Activated naive CD4-positive, alpha-beta T cell treated with anti-CD3 and anti-CD28 coated beads, Interleukin-2, amount 10 ng/mL, durations not matched to agents 7 days and 5 days (primary cell): ENCODE data around the gene PI4KA.
A peak's percentile ranks its signal among the peaks of the same experiment; 100 is the strongest.

Source experiments
- CTCF ChIA-PET: fragments of 350-600 bp; sonication (Branson Sonifier 250); formaldehyde crosslinking; loops from one replicate; lab custom pipeline; 2021; ENCODE audit warnings: antibody characterized with exemption; lab: Charles Lee
- DNase-seq: peaks from one replicate; pipeline ENCODE4 v3.0.0-alpha.2; 2020
- H3K27ac Mint-ChIP-seq: one replicate; pipeline ENCODE4 v1.8.0; 2021; ENCODE audit warnings: mild to moderate bottlenecking, moderate library complexity, mixed read lengths
- H3K27me3 Mint-ChIP-seq: one replicate; pipeline ENCODE4 v1.8.0; 2021; ENCODE audit warnings: mild to moderate bottlenecking, mixed read lengths
- H3K36me3 Mint-ChIP-seq: one replicate; pipeline ENCODE4 v1.8.0; 2021; ENCODE audit warnings: mixed read lengths
- H3K4me1 Mint-ChIP-seq: one replicate; pipeline ENCODE4 v1.8.0; 2021; ENCODE audit warnings: mixed read lengths
- H3K4me3 Mint-ChIP-seq: one replicate; pipeline ENCODE4 v1.8.0; 2021; ENCODE audit warnings: mild to moderate bottlenecking, moderate library complexity, mixed read lengths
- H3K9me3 Mint-ChIP-seq: one replicate; pipeline ENCODE4 v1.8.0; 2021; ENCODE audit warnings: mixed read lengths

The PI4KA gene

GRCh38 chr22:20867179-20868024 lies 8.8 kb upstream of the PI4KA start:
- Mint-ChIP-seq H3K4me1 (peaks cover 36% of the 10 kb centered on the region), H3K27me3 (no peaks in the 10 kb centered on the region), H3K4me3 (no peak overlapping the region), H3K9me3 (no peaks in the 10 kb centered on the region), H3K36me3 (peaks cover 12% of the 10 kb centered on the region), H3K27ac (peak overlapping the region; percentile 70)
- CTCF ChIA-PET: interaction anchor here (0.6 to 0.9 kb wide), 2 partner anchors 18 to 42 kb away, joined by 3 read pairs; no protein-coding TSS in a partner anchor
- no peak for DNase-seq

- Mint-ChIP-seq H3K4me1 (peaks cover 41% of the 10 kb centered on the region), H3K4me3 (no peak overlapping the region), H3K27me3 (no peaks in the 10 kb centered on the region), H3K36me3 (peaks cover 17% of the 10 kb centered on the region), H3K9me3 (no peaks in the 10 kb centered on the region), H3K27ac (peak overlapping the region; percentile 70)
- CTCF ChIA-PET: interaction anchor here (0.6 to 0.9 kb wide), 2 partner anchors 19 to 43 kb away, joined by 3 read pairs; no protein-coding TSS in a partner anchor
- DNase-seq: no peak
Observed at GRCh38 chr22:20866736-20867135, 8.1 kb upstream of the PI4KA start.

DNA sequence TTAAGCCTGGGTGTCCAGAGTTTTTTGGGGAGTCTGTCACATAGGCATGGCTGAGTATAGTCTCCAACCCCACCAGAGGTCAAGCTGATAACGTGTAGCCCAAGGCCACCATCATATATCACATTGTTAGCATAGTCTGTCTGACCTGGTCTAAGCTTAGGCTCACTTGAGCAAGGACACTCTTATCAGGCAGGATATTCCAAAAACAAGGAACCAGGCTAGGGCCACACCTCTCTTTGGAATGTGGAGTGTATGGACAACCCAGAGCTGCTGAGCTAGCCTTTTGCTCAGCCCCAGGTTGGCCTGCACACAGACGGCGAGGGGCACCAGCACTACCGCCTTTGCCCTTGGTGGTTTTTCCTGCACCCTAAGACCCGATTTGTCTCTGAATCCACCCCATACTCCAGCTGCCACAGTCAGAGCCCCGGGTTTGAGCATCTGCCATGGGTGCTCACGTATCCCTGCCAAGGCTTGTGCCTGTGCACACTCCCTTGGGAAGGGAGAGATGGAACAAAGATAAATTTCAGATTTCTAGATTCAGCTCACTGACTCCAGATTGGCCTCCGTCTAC lies 7.3 kb upstream of the PI4KA start:
- Mint-ChIP-seq H3K27ac (no peak overlapping the region), H3K4me1 (peaks cover 46% of the 10 kb centered on the region), H3K36me3 (peaks cover 18% of the 10 kb centered on the region), H3K9me3 (no peaks in the 10 kb centered on the region), H3K27me3 (no peaks in the 10 kb centered on the region), H3K4me3 (no peak overlapping the region)
- no peak for DNase-seq
- CTCF ChIA-PET: no interaction called here

DNA sequence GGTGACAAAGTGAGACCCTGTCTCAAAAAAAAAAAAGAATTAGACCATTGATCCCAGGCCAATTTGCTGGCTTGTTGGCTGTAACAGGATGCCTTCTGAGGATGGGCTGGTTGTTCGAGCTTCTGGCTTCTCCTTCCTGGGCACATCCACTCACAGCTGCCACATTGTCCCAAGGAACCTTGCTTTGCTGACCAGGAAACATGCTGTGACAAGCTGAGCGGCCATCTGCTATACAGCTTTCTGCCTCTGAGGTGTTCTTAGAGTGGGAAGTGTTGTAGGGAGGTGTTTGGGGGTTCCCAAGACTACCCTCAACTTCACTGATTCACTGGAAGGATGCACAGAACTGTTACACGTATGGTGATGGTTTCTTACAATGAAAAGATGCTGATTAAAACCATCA lies 6.7 kb upstream of the PI4KA start:
- no peaks in the 10 kb centered on the region for H3K9me3 Mint-ChIP-seq
- DNase-seq: no peak
- CTCF ChIA-PET: interaction anchor here (0.6 kb wide), 1 partner anchor 382 kb away, joined by 3 read pairs; no protein-coding TSS in a partner anchor
- H3K27me3 Mint-ChIP-seq: no peaks in the 10 kb centered on the region
- H3K4me1 Mint-ChIP-seq: peaks cover 52% of the 10 kb centered on the region
- peaks cover 18% of the 10 kb centered on the region for H3K36me3 Mint-ChIP-seq
- H3K27ac Mint-ChIP-seq: no peak overlapping the region
- no peak overlapping the region for H3K4me3 Mint-ChIP-seq

DNA sequence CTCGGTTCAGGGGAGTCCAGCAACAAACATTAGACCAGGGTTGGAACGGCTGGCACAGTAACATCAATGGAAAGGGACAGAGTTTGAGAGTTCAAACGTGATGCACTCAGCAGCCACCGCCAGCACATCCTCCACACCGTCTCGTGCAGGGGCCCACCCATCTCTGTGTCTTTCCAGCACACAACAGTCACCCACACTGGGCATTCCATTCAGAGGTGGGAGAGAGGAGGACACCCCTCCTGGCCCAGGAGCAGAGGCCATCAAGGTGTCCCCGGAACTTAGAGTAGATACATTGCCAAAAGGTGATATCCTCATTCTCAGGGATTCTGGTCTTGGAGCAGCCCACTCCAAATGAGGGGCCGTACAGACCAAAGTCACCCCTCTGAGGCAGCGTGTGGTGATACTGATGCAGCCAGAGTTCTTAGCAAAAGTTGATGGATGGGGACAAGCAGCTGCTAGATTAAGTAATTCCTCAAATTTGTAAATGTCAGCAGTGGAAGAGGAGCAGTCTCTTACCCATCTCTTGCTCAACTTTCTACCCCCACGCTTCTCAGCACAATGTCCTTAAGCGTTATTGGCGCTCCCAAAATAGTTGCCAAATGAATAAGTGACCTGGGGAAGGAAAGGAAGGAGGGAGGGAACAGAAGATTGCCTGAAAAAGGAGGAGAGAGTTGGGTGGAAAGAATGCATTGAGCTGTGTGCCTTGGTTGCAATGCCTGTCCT lies 5.7 kb upstream of the PI4KA start:
- Mint-ChIP-seq H3K27ac (no peak overlapping the region), H3K4me1 (peaks cover 58% of the 10 kb centered on the region)
- CTCF ChIA-PET: no interaction called here

DNA sequence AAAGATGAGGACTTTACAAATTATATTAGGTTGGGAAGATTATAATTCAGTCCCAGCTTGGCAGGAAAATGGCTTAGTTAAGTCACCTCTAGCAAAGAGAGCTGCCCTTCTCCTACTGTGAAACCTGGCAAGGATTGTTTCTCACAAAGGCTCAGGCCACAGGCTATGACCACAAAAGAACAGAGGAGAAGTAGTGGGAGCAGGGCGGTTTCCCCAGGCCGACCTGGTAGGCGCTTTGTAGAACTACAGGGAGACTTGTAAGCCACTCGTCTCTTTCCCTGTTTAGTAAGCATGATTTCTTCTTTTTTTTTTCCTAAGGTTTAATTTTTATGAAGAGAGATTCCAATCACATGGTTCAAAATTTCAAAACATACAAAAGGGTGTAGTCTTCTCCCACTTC lies 4.8 kb upstream of the PI4KA start:
- CTCF ChIA-PET: no interaction called here

More for the DNA sequence above, 5.7 kb upstream of the PI4KA start:
- Mint-ChIP-seq H3K4me3 (no peak overlapping the region), H3K27me3 (no peaks in the 10 kb centered on the region), H3K36me3 (peaks cover 18% of the 10 kb centered on the region), H3K9me3 (no peaks in the 10 kb centered on the region)
- no peak for DNase-seq

DNA sequence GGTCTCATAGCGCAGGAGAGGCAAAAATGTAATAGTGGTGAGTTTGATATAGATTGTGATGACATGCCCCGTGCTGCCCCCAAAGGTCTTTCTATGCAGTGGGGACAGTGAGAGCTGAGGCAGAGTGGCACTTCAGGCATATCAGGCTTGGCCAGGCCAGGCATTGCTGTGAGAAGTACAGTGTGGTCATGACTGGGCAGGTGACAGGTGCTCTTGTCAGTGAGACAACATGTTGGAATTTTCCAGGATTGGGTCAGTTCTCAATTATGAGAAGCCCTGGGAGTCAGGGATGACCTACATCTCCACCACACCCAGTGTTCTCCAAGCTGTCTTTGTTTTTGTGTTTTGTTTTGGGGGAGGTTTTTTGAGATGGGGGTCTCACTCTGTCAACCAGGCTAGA lies 3.9 kb upstream of the PI4KA start:
- Mint-ChIP-seq H3K36me3 (peaks cover 17% of the 10 kb centered on the region), H3K4me1 (peaks cover 57% of the 10 kb centered on the region), H3K9me3 (no peaks in the 10 kb centered on the region), H3K4me3 (no peak overlapping the region), H3K27me3 (no peaks in the 10 kb centered on the region), H3K27ac (no peak overlapping the region)
- no peak for DNase-seq
- CTCF ChIA-PET: interaction anchor here (0.6 to 0.9 kb wide), 2 partner anchors 23 to 872 kb away, joined by 3 to 5 read pairs; no protein-coding TSS in a partner anchor

More for the DNA sequence above, 4.8 kb upstream of the PI4KA start:
- DNase-seq: no peak
- H3K27me3 Mint-ChIP-seq: no peaks in the 10 kb centered on the region
- H3K36me3 Mint-ChIP-seq: peaks cover 18% of the 10 kb centered on the region
- peaks cover 59% of the 10 kb centered on the region for H3K4me1 Mint-ChIP-seq
- no peak overlapping the region for H3K4me3 Mint-ChIP-seq
- no peaks in the 10 kb centered on the region for H3K9me3 Mint-ChIP-seq
- H3K27ac Mint-ChIP-seq: no peak overlapping the region

DNA sequence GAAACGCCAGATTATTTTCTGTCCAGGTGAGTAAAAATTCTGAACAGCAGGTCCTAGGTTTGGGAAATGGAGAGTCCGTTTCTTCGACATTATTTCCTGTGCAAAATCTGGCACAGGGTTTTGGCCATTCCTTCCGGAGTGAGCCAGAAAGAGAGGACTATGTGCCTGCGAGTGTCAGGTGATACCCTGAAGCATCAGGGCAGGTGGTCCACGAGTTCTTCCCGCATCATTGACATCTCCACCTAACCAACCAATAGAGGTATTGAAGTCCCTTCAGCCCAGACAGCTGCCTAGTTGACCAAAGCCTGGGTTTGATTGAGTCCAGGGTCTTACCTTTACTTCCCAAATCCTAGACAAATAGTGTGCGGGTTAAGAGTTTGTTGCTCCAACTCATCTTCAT lies 1.0 kb upstream of the PI4KA start:
- CTCF ChIA-PET: no interaction called here
- Mint-ChIP-seq H3K4me1 (peaks cover 53% of the 10 kb centered on the region), H3K27ac (peak overlapping the region; percentile 77), H3K9me3 (no peaks in the 10 kb centered on the region), H3K4me3 (peak overlapping the region; percentile 78), H3K36me3 (peaks cover 17% of the 10 kb centered on the region), H3K27me3 (no peaks in the 10 kb centered on the region)
- no peak for DNase-seq

- CTCF ChIA-PET: no interaction called here
- Mint-ChIP-seq H3K27me3 (no peaks in the 10 kb centered on the region), H3K27ac (peak overlapping the region; percentile 89), H3K36me3 (peaks cover 12% of the 10 kb centered on the region), H3K4me1 (peaks cover 45% of the 10 kb centered on the region), H3K9me3 (no peaks in the 10 kb centered on the region), H3K4me3 (peak overlapping the region; percentile 78)
- DNase-seq: peak; percentile 92
Observed at GRCh38 chr22:20857838-20858614, 585 bp downstream of the PI4KA start.

DNA sequence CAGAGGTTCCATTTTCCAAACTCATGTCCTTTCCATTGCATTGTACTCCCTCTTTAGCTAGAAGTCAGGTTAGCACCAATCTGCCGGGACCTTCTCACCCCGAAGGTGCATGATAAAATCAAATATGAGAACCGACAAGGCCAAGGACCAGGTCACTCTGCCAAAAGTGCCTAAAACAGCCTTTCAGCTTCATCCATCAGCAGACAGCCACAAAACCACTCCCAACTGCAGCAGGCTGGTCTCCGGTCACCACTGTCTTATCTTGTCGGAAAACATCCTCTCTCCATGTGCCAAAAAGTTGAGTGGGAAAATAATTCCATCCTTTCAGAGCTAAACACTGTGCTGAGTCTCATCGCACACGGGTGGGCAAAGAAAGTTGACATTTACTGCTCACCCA lies 1.4 kb downstream of the PI4KA start:
- DNase-seq: no peak
- CTCF ChIA-PET: interaction anchor here (0.8 kb wide), 1 partner anchor 28 kb away, joined by 3 read pairs; no protein-coding TSS in a partner anchor
- Mint-ChIP-seq H3K4me1 (peaks cover 43% of the 10 kb centered on the region), H3K9me3 (no peaks in the 10 kb centered on the region), H3K27me3 (no peaks in the 10 kb centered on the region), H3K36me3 (peaks cover 6% of the 10 kb centered on the region), H3K4me3 (peak overlapping the region; percentile 78), H3K27ac (no peak overlapping the region)

- no peaks in the 10 kb centered on the region for H3K27me3 Mint-ChIP-seq
Observed at GRCh38 chr22:20853236-20853660, 5.4 kb downstream of the PI4KA start.

DNA sequence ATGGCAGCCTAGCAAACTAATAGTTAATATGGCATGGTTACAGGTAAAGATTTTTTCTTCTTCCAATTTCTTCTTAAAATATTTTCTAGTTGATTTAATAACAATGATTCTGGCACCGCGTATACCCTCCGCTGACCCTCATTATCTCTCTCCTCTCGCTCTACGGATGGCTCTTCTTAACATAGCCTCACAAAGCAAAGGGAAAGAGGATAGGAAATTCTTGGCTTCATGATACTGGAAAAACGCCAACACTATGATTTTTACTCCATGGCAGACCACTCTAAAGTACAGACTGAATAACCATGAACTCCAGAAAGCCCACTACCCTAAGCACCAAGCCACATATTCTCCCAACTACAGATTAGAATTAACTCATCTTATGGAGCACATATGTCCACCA lies 6.1 kb downstream of the PI4KA start:
- Mint-ChIP-seq H3K4me1 (peaks cover 24% of the 10 kb centered on the region), H3K27ac (no peak overlapping the region), H3K36me3 (no peaks in the 10 kb centered on the region), H3K9me3 (no peaks in the 10 kb centered on the region), H3K4me3 (no peak overlapping the region), H3K27me3 (no peaks in the 10 kb centered on the region)
- CTCF ChIA-PET: interaction anchor here (1.4 kb wide), 1 partner anchor 49 kb away, joined by 3 read pairs; no protein-coding TSS in a partner anchor
- DNase-seq: no peak

More at GRCh38 chr22:20853236-20853660, 5.4 kb downstream of the PI4KA start:
- H3K4me1 Mint-ChIP-seq: peaks cover 28% of the 10 kb centered on the region
- H3K9me3 Mint-ChIP-seq: no peaks in the 10 kb centered on the region
- no peak overlapping the region for H3K27ac Mint-ChIP-seq
- CTCF ChIA-PET: interaction anchor here (1.3 kb wide), 1 partner anchor 69 kb away, joined by 5 read pairs; no protein-coding TSS in a partner anchor
- no peaks in the 10 kb centered on the region for H3K36me3 Mint-ChIP-seq
- H3K4me3 Mint-ChIP-seq: no peak overlapping the region
- no peak for DNase-seq

- H3K27me3 Mint-ChIP-seq: no peaks in the 10 kb centered on the region
- no peak overlapping the region for H3K27ac Mint-ChIP-seq
Observed at GRCh38 chr22:20852076-20852475, 6.5 kb downstream of the PI4KA start.

More at GRCh38 chr22:20852076-20852475, 6.5 kb downstream of the PI4KA start:
- peaks cover 20% of the 10 kb centered on the region for H3K4me1 Mint-ChIP-seq
- no peak for DNase-seq
- CTCF ChIA-PET: interaction anchor here (1.4 kb wide), 1 partner anchor 48 kb away, joined by 3 read pairs; no protein-coding TSS in a partner anchor
- no peaks in the 10 kb centered on the region for H3K36me3 Mint-ChIP-seq
- H3K9me3 Mint-ChIP-seq: no peaks in the 10 kb centered on the region
- H3K4me3 Mint-ChIP-seq: no peak overlapping the region
